H1 (cell line): ENCODE results near the gene GATAD2B. TPM values are rescaled to one million over a fixed set of nuclear protein-coding genes. Genes with fewer than 3 reads are reported as not detected.

ENCODE experiments used
- CTCF ChIA-PET: fragments of 300-600 bp; sonication (Branson Sonifier 250); formaldehyde crosslinking; loops from one replicate; lab custom pipeline; 2021; ENCODE audit not compliant: partially characterized antibody; lab: Charles Lee
- POLR2A ChIA-PET: fragments of 300-600 bp; sonication (Branson Sonifier 250); formaldehyde crosslinking; loops from one replicate; lab custom pipeline; 2021; ENCODE audit warnings: inconsistent platforms; ENCODE audit not compliant: partially characterized antibody; lab: Charles Lee
- DNase-seq, 2 experiments: peaks; one replicate each; pipeline versions ENCODE4 v3.0.0 to v3.0.0-alpha.2; 2010 to 2022; ENCODE audit warnings: low spot score in 2 of 2, low read depth in 1 of 2, mixed read lengths in 1 of 2
- FAIRE-seq: peaks from 2 replicates; lab custom pipeline; 2011; peaks lifted over from hg19 to GRCh38; lab: Jason Lieb, UNC
- H2AFZ ChIP-seq: 2 replicates; pipeline ENCODE4 v1.8.1; 2012; ENCODE audit warnings: low read length, inconsistent platforms
- H2AK5ac ChIP-seq: 2 replicates; pipeline ENCODE4 v1.6.1; 2013; ENCODE audit warnings: low read depth, low read length
- H2BK120ac ChIP-seq: replicated peaks from 2 replicates; pipeline ENCODE3; 2013; ENCODE audit warnings: low read depth, low read length, inconsistent platforms
- H2BK12ac ChIP-seq: 2 replicates; pipeline ENCODE4 v1.6.1; 2013; ENCODE audit warnings: low read depth, low read length
- H2BK15ac ChIP-seq: 2 replicates; pipeline ENCODE4 v1.6.1; 2013; ENCODE audit warnings: low read length
- H2BK20ac ChIP-seq: 2 replicates; pipeline ENCODE4 v1.6.1; 2013; ENCODE audit warnings: low read length
- H2BK5ac ChIP-seq: 2 replicates; pipeline ENCODE4 v1.6.1; 2013; ENCODE audit warnings: low read depth, low read length
- H3K14ac ChIP-seq: 2 replicates; pipeline ENCODE4 v1.6.1; 2013; ENCODE audit warnings: inconsistent platforms; ENCODE audit not compliant: insufficient read length
- H3K18ac ChIP-seq: 2 replicates; pipeline ENCODE4 v1.6.1; 2013; ENCODE audit warnings: low read length; ENCODE audit errors: extremely low read depth
- H3K23ac ChIP-seq: 2 replicates; pipeline ENCODE4 v1.6.1; 2013; ENCODE audit warnings: inconsistent platforms; ENCODE audit not compliant: insufficient read length
- H3K23me2 ChIP-seq: 2 replicates; pipeline ENCODE4 v1.6.1; 2013; ENCODE audit warnings: low read depth, low read length
- H3K27ac ChIP-seq: 2 replicates; pipeline ENCODE4 v1.6.1; 2011; ENCODE audit warnings: low read depth, low read length, inconsistent platforms
- H3K27me3 ChIP-seq, 4 experiments: replicated peaks in 1 of 4; 1 replicate in 1 of 4; 2 replicates in 3 of 4; pipeline versions ENCODE4 v1.6.1 to v1.8.1; 2011 to 2013; ENCODE audit warnings: low read length in 3 of 4, mild to moderate bottlenecking in 3 of 4, inconsistent platforms in 2 of 4, mixed read lengths in 2 of 4, moderate library complexity in 1 of 4; ENCODE audit not compliant: control insufficient read depth in 3 of 4, insufficient read depth in 3 of 4; ENCODE audit errors: extremely low read depth in 1 of 4
- H3K36me3 ChIP-seq, 4 experiments: 2 replicates each; pipeline versions ENCODE4 v1.6.1 to v1.8.1; 2011 to 2013; ENCODE audit warnings: mild to moderate bottlenecking in 4 of 4, low read length in 3 of 4, moderate library complexity in 2 of 4, control low read depth in 1 of 4, inconsistent platforms in 1 of 4; ENCODE audit not compliant: insufficient read depth in 4 of 4, control insufficient read depth in 2 of 4
- H3K4ac ChIP-seq: replicated peaks from 2 replicates; pipeline ENCODE3; 2013; ENCODE audit warnings: low read length, low read depth, mixed read lengths, inconsistent platforms; ENCODE audit not compliant: insufficient read length
- H3K4me1 ChIP-seq, 4 experiments: replicated peaks in 1 of 4; 1 replicate in 1 of 4; 2 replicates in 3 of 4; pipeline versions ENCODE4 v1.6.1 to v1.8.1; 2011 to 2013; ENCODE audit warnings: low read length in 3 of 4, inconsistent platforms in 2 of 4, mixed read lengths in 1 of 4; ENCODE audit not compliant: insufficient read depth in 4 of 4, control insufficient read depth in 3 of 4
- H3K4me2 ChIP-seq, 2 experiments: 2 replicates each; pipeline versions ENCODE4 v1.6.1 to v1.8.1; 2011 to 2013; ENCODE audit warnings: low read depth in 2 of 2, low read length in 2 of 2, control low read depth in 1 of 2, inconsistent platforms in 1 of 2, mild to moderate bottlenecking in 1 of 2; ENCODE audit not compliant: insufficient read depth in 1 of 2
- H3K4me3 ChIP-seq, 4 experiments: fragments of 200-600, 300-600 bp in 1 of 4; sonication (generic), shearing (Covaris generic), sonication (Bioruptor Twin) in 1 of 4; 2 replicates each; pipeline versions ENCODE4 v1.5.1 to v1.8.1; 2011 to 2016; ENCODE audit warnings: low read length in 4 of 4, low read depth in 3 of 4, control low read depth in 2 of 4, inconsistent platforms in 2 of 4, mild to moderate bottlenecking in 2 of 4, mixed read lengths in 1 of 4, moderate library complexity in 1 of 4; ENCODE audit not compliant: insufficient read depth in 2 of 4; ENCODE audit errors: extremely low read depth in 1 of 4
- H3K56ac ChIP-seq: replicated peaks from 2 replicates; pipeline ENCODE3; 2013; ENCODE audit warnings: low read depth, mild to moderate bottlenecking, mixed read lengths, low read length, inconsistent platforms; ENCODE audit not compliant: insufficient read length
- H3K79me1 ChIP-seq: 2 replicates; pipeline ENCODE4 v1.6.1; 2013; ENCODE audit warnings: low read depth, low read length, control low read depth
- H3K79me2 ChIP-seq, 2 experiments: 2 replicates each; pipeline versions ENCODE4 v1.6.1 to v1.8.1; 2012 to 2013; ENCODE audit warnings: low read length in 2 of 2, mild to moderate bottlenecking in 2 of 2, inconsistent platforms in 1 of 2; ENCODE audit not compliant: insufficient read depth in 2 of 2, control insufficient read depth in 1 of 2
- H3K9ac ChIP-seq, 4 experiments: replicated peaks in 1 of 4; 1 replicate in 1 of 4; 2 replicates in 3 of 4; pipeline versions ENCODE4 v1.6.1 to v1.8.1; 2011 to 2013; ENCODE audit warnings: low read depth in 3 of 4, low read length in 3 of 4, control low read depth in 2 of 4, mild to moderate bottlenecking in 2 of 4, moderate library complexity in 2 of 4, inconsistent platforms in 1 of 4; ENCODE audit errors: extremely low read depth in 1 of 4
- H3K9me3 ChIP-seq, 2 experiments: 2 replicates each; pipeline versions ENCODE4 v1.6.1 to v1.8.1; 2012 to 2013; ENCODE audit warnings: mild to moderate bottlenecking in 2 of 2, moderate library complexity in 2 of 2, control low read depth in 1 of 2, inconsistent platforms in 1 of 2, low read depth in 1 of 2, low read length in 1 of 2, mixed read lengths in 1 of 2; ENCODE audit not compliant: insufficient read depth in 2 of 2
- H4K20me1 ChIP-seq, 2 experiments: replicated peaks in 1 of 2; 2 replicates each; pipeline versions ENCODE3 to v1.8.1; 2011 to 2013; ENCODE audit warnings: inconsistent platforms in 2 of 2, low read length in 2 of 2, mild to moderate bottlenecking in 1 of 2; ENCODE audit not compliant: insufficient read depth in 2 of 2, control insufficient read depth in 1 of 2
- H4K5ac ChIP-seq: 2 replicates; pipeline ENCODE4 v1.6.1; 2013; ENCODE audit warnings: low read length, low read depth, mixed read lengths, inconsistent platforms; ENCODE audit not compliant: insufficient read length
- H4K8ac ChIP-seq: 2 replicates; pipeline ENCODE4 v1.8.0; 2013; ENCODE audit warnings: mild to moderate bottlenecking, moderate library complexity, low read length, inconsistent platforms; ENCODE audit not compliant: insufficient read depth; ENCODE audit errors: extremely low read depth
- H4K91ac ChIP-seq: replicated peaks from 2 replicates; pipeline ENCODE3; 2013; ENCODE audit warnings: low read length, mixed read lengths, inconsistent platforms; ENCODE audit not compliant: insufficient read length
- CBX5 ChIP-seq: fragments of 300-800, 300-1000 bp; sonication (generic); IDR thresholded peaks from 2 replicates; pipeline ENCODE4 v1.7.1; 2016; ENCODE audit warnings: antibody characterized with exemption, low read length, low read depth
- GABPA ChIP-seq: IDR thresholded peaks from 2 replicates; pipeline ENCODE4 v1.6.1; 2011; ENCODE audit warnings: mild to moderate bottlenecking, low read length, moderate library complexity, borderline replicate concordance; ENCODE audit not compliant: insufficient read depth
- KDM1A ChIP-seq: fragments of 200-600, 300-600 bp; sonication (generic); IDR thresholded peaks from 2 replicates; pipeline ENCODE4 v1.7.1; 2016; ENCODE audit warnings: mild to moderate bottlenecking, low read length, borderline replicate concordance
- NANOG ChIP-seq: IDR thresholded peaks from 2 replicates; pipeline ENCODE4 v1.6.1; 2011; ENCODE audit warnings: low read length, low read depth, mild to moderate bottlenecking, inconsistent platforms; ENCODE audit not compliant: insufficient read depth, poor library complexity, severe bottlenecking
- SAP30 ChIP-seq: fragments of 300-600 bp; sonication (generic); IDR thresholded peaks from 2 replicates; pipeline ENCODE4 v1.7.1; 2012; ENCODE audit warnings: low read length, moderate library complexity, mild to moderate bottlenecking, inconsistent platforms; ENCODE audit not compliant: insufficient read depth, insufficient replicate concordance
- SP4 ChIP-seq: IDR thresholded peaks from 2 replicates; pipeline ENCODE4 v1.6.1; 2012; ENCODE audit warnings: low read length, inconsistent platforms
- ZNF274 ChIP-seq: IDR thresholded peaks from 2 replicates; pipeline ENCODE4 v1.7.0; 2012; ENCODE audit warnings: low read length, borderline replicate concordance; ENCODE audit errors: extremely low read depth
- WGBS, 2 experiments: shearing (Covaris generic) in 1 of 2; methylation state at CpG; one replicate each; pipeline versions ENCODE4 v1.1.6 to v1.1.7; 2013 to 2015; ENCODE audit warnings: low lambda C conversion rate in 2 of 2, mixed read lengths in 2 of 2, inconsistent platforms in 1 of 2, low coverage in 1 of 2, missing lambda C conversion rate in 1 of 2; ENCODE audit not compliant: insufficient replicate concordance in 2 of 2, insufficient coverage in 1 of 2, insufficient read length in 1 of 2; ENCODE audit errors: extremely low coverage in 1 of 2, missing lambda C conversion rate in 1 of 2; 5-methylcytosine and 5-hydroxymethylcytosine counted together
- polyA plus RNA-seq, 7 experiments: library from polyadenylated mRNA; depleted of rRNA in 3 of 7; stranded (reverse) in 5 of 7; unstranded in 2 of 7; fragments of >200 nt in 5 of 7; fragments of 200-250 nt in 2 of 7; gene quantifications; 1 replicate in 5 of 7; 2 replicates in 1 of 7; 4 replicates in 1 of 7; pipeline versions ENCODE4 v1.2.1 to v1.2.3, GENCODE V29; 2011 to 2013; ENCODE audit warnings: missing spikeins in 2 of 7, mixed read lengths in 2 of 7
- total RNA-seq: library from RNA; stranded (reverse); fragmentation: NEBNext Ultra II Directional; extraction: Animal tissue kit (Norgen Biotek cat#: 25700); gene quantifications from 2 replicates; pipeline ENCODE4 v1.2.1, GENCODE V29; 2021

Gene GATAD2B
- total and polyA plus RNA-seq, 2 of the 8 experiments (the other 6 are each of a cell fraction or from before 2014, with no cell fraction given) = 8.4 to 39.1 TPM

GRCh38 chr1:153940756-153941155 is 18.0 kb upstream of the GATAD2B start:
- Histone ChIP-seq H3K79me1 (no peaks in the 10 kb centered on the region; the same call in 1 of the 2 replicates), H3K79me2 (peaks cover 0 to 18% of the 10 kb centered on the region in 2 experiments; a peak in 2 of 4 replicates), H3K4me2 (no peak overlapping the region), H3K4me1 (peaks cover 0 to 5% (median 2%) of the 10 kb centered on the region in 4 experiments; a peak in 2 of 7 replicates), H3K56ac (no peak overlapping the region), H3K23me2 (peaks cover 6% of the 10 kb centered on the region; the same call in 1 of the 2 replicates), H2BK15ac (no peak overlapping the region), H3K9ac (no peak overlapping the region), H3K4me3 (no peak overlapping the region), H4K8ac (no peak overlapping the region), H3K27me3 (no peaks in the 10 kb centered on the region), H3K36me3 (peaks cover 11 to 43% (median 34%) of the 10 kb centered on the region in 4 experiments), H2BK12ac (no peak overlapping the region), H3K9me3 (no peaks in the 10 kb centered on the region), H4K5ac (no peak overlapping the region), H2AK5ac (no peak overlapping the region), H3K4ac (no peak overlapping the region), H2BK20ac (no peak overlapping the region), H4K91ac (no peak overlapping the region), H3K18ac (no peak overlapping the region), H3K14ac (no peak overlapping the region), H3K27ac (no peak overlapping the region), H2AFZ (no peak overlapping the region), H2BK120ac (no peak overlapping the region), H2BK5ac (no peak overlapping the region; the same call in 1 of the 2 replicates), H3K23ac (no peak overlapping the region), H4K20me1 (peaks cover 0 to 9% of the 10 kb centered on the region in 2 experiments)
- ChIA-PET POLR2A (interaction anchor here (0.6 to 11.4 kb wide), 12 partner anchors 11 to 292 kb away, joined by 3 to 73 read pairs (median 10); partner anchors contain the start of genes CRTC2, GATAD2B, JTB and RPS27), CTCF (interaction anchor here (1.2 to 3.1 kb wide), 4 partner anchors 11 to 119 kb away, joined by 3 to 14 read pairs (median 10); partner anchors contain the start of gene RAB13)
- no peak for DNase-seq
- FAIRE-seq = no peak
- TF ChIP-seq SAP30 (no peak), ZNF274 (no peak), GABPA (no peak), CBX5 (no peak), NANOG (no peak), SP4 (no peak), KDM1A (no peak)
- WGBS, 2 experiments = 94% methylated on average over 8 of the region's 8 CpGs; no CpG with 5 or more reads in 1 of the 2 experiments
